Glomerular endothelial cell (primary cell): Measurements from ENCODE around the gene PDC. TPM values are rescaled to one million over a fixed set of nuclear protein-coding genes. Genes with fewer than 3 reads are reported as not detected.
A peak's percentile ranks its signal among the peaks of the same experiment; 100 is the strongest.
"Not testable (repeated sequence)": the region's sequence is repeated elsewhere in the genome, so short reads cannot be mapped to it uniquely, and the experiment has no call there.

Source experiments
- DNase-seq: peaks from one replicate; pipeline ENCODE4 v3.0.0-alpha.2; 2011; ENCODE audit warnings: low read depth, low spot score; ENCODE audit errors: extremely low read depth
- total RNA-seq: library from RNA; depleted of rRNA; stranded (reverse); fragments of >200 nt; gene quantifications from 2 replicates; pipeline ENCODE4 v1.2.3, GENCODE V29; 2015

PDC gene
- total RNA-seq, 1 donor from 2014 or later: not detected

DNA sequence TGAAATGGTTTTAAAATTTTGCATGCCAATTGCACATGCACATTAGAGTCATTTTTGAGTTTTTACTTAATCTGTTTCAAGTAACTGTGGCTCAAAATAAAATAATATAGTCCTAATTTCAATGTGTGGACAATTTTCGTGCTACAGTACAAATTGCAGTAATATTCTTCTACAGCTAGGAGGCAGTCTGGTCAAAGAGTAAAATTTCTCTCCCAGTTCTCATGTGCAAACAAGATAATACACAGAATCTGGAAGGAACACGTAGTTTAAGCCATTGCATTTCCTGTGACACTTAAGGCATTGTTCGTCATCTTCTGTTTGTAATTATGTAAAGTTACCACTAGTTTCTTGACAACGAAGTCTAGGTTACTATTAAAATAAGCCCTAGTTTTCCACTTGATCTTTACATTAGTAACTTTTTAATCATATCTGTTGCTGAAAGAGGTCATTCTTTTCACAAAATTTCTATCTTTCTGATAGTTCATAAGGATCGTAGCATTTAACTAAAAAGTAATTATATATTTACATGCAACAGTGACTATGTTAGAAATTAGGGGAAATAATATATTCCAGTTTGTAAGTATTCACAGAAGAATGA, 56.4 kb downstream of the PDC start:
- DNase-seq: peak; percentile 88

GRCh38 chr1:186403632-186404031, 57.3 kb downstream of the PDC start:
- no peak for DNase-seq

- DNase-seq: not testable (repeated sequence)
Observed at GRCh38 chr1:186401446-186401845, 59.5 kb downstream of the PDC start.

Other genes starting within 250 kb of the PDC start
- gene PRG4, start 164.8 kb downstream of the PDC start, total RNA-seq: 0.18 TPM in 1 of 2 replicates, not detected in the other
- 62.2 and 64.1 TPM in 2 replicates for gene TPR, start 85.9 kb downstream of the PDC start, total RNA-seq
- gene ODR4, start 85.3 kb downstream of the PDC start, total RNA-seq: 7.2 and 14.7 TPM in 2 replicates
- 2.1 and 6.7 TPM in 2 replicates for gene PTGS2, start 219.3 kb upstream of the PDC start, total RNA-seq